Activated CD8-positive, alpha-beta memory T cell treated with anti-CD3 and anti-CD28 coated beads for 1 hour (primary cell): Measurements from ENCODE around the gene MRPS9.

ENCODE experiments used
- DNase-seq, 2 donors: peaks; one replicate each; pipeline ENCODE4 v3.0.0-alpha.2; 2020; ENCODE audit warnings: low read depth in 1 of 2; ENCODE audit errors: extremely low read depth in 1 of 2

MRPS9 gene

DNA sequence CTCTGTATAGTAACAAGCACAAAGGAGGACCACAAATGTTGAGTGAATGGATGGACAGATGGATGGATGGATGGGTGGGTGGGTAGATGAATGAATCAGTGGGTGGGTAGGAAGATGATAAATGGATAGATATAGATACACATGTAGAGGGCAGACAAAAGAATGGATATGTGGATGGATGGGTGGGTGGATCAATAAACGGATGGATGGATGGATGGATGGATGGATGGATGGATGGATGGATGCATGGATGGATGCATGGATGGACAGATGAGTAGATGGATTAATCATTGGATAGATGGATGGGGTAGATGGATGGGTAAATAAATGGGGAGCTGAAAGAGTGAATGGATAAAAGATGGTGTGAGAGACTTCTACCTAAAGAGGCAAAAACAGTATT is 111.4 kb downstream of the MRPS9 start:
- no peak for DNase-seq
